Ureter (tissue), 1 donor: Measurements from ENCODE around the gene LGMN. TPM values are rescaled to one million over a fixed set of nuclear protein-coding genes. Genes with fewer than 3 reads are reported as not detected.

ENCODE experiments used
- total RNA-seq: library from RNA; stranded (reverse); gene quantifications from one replicate; pipeline ENCODE4 v1.2.4, GENCODE V29; 2023
- donor health status: DM: yes; HTN: yes; CAD: no.

Gene LGMN
- total RNA-seq, 1 donor from 2014 or later, result 100 TPM

Other genes starting within 250 kb of the LGMN start
- 27.3 TPM for gene RIN3, start 234.8 kb downstream of the LGMN start, total RNA-seq
- 33.2 TPM for gene GOLGA5, start 45.7 kb upstream of the LGMN start, total RNA-seq
- gene CHGA, start 174.5 kb upstream of the LGMN start, total RNA-seq, result not detected